ENCODE measurements around the gene GATA5.

GATA5 gene

DNA sequence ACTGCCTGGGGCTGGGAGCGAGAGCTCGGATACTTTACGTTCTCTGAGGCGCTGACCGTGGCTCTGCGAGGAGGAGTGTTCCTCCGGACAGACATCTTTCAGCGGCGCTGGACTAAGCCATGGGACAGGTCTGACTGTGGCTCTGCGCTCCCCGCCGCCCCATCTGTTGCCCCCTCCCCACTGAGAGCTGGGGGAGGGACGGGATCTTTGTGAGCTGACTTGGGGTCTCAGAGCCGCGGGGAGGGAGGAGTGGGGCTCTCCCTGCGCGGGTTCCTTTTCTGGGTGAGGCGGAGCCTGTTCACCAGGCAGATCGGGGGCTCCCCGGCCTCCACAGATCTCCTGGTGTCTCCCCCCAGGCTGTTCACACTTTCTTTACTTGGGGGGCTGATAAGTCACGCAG, 11.3 kb upstream of the GATA5 start:
- DNase-seq (ENCODE audit: low spot score), result no peak

DNA sequence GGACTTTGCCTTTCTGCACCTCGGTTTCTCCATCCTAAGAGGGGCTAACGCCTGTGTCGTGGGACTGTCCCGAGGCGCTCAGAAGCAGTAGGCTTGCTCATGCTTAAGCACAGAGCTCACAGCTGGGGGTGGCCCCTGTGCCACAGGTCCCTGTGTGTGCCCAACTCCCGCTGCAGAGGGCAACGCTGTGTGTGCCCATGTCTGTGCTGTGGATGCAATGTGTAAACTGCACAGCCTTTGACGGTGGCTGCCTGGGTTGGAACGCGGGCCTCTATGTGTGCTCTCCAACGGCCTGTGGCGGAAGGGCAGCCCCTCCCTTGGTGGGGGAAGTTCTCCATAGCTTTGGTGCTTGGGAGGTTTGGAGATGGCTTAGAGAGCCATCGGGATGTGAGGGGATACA, 10.7 kb upstream of the GATA5 start:
- no peak for DNase-seq (ENCODE audit: low spot score)

- no peak for DNase-seq (ENCODE audit: low spot score)
Observed at GRCh38 chr20:62485701-62486089, 9.9 kb upstream of the GATA5 start.

DNA sequence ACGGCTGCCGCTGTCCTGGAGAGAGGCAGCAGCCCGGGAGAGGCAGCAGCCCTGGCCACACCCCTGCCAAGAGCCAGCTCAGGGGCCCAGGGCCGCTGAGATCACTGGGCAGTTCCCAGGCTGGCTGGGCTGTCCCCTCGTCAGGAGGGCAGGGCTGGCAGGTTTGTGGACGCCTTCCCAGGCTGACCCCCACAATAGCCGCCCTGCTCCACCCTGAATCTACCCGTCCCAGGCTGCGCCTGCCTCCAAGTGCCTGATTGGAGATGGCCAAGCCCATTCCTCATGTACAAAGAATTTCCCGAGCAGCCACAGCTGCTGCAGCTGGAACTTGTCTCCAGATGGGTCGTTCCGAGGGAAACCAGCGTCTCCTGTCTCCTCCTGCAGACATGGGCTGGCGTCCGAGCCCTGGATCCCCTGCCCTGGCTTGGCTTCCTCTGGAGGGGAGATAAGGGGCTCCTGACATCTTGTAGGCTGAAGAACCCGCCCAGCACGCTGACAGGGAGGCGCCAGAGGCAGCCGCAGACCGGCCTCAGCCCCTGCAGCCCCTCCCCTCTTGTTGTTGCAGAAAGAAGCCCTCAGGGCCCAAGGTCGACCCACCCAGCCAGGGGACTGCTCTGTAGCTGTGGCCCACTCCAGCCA, 9.4 kb upstream of the GATA5 start:
- no peak for DNase-seq (ENCODE audit: low spot score)

GRCh38 chr20:62484478-62484877, 8.7 kb upstream of the GATA5 start:
- no peak for DNase-seq (ENCODE audit: low spot score)

DNA sequence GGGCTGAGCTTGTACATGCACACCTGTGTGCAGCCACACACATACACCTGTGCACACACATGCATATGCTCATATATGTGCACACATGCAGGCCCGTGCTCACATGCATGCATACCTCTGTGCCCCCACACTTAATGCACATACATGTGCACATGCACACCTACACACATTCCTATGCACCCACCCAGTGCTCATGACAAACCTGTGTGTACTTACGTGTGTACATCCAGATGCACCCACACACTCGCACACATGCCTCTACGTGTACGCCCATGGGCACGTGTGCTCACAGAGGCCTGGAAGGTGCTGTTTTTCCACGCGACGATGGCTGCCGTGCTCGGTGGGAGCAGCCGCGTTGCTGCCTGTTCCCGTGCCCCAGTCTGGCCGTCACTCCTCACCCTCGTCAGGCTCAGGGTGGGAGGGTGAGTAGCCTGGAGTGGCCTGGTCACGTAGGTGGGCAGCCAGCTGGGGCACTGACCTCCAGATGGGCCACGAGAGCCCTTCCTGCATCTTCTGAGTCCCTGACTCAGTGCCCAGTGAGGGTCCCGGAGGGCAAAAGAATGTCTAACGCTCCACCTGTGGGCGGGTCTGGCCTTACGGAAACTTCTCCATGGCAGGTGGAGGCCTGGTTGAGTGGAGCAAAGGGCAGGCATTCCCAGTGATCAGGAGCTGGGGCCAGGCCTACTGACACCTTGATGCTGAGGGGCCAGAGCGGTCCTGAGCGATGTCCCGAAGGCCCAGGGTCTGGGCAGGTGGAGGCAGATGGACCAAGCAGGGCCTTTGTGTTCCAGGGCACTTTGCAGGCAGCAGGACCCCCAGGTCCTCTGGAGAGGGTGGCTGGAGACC, 8.0 kb upstream of the GATA5 start:
- no peak for DNase-seq (ENCODE audit: low spot score)

GRCh38 chr20:62482974-62483373, 7.2 kb upstream of the GATA5 start:
- DNase-seq (ENCODE audit: low spot score), result no peak

- no peak for DNase-seq (ENCODE audit: low spot score)
Observed at GRCh38 chr20:62482146-62482809, 6.5 kb upstream of the GATA5 start.

DNA sequence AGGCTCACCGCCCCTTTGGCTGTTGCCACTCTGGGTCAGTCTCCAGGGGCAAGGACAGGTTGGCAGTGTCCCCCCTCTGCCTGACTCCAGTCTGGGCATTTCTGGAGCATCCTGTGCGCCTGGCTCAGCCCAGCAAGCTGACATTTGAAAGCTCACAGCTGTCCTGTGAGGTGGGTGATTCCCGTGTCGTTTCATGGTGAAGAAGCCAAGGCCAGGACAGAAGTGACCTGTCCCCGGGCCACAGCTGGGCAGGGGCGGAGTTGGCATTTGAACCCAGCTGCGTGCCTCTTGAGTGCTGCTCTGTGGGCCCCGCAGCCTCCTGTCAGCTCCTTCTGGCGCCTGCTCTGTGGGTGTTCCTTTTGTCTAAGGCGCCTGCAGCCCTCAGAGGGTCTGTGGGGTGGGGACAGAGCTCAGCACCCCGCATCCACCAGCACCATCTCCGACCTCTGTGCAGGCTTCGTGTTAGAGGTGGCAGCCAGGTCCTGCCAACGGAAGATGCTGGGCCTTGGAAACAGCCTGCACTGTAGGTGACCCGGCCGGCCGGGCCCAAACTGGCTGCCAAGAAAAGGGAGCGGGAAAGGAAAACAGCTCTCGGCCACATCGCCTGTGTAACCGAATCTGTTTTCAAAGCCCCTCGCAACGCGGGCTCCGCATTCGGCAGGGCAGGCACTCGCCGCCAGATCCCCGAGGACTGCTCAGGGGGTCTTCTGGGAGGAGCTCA, 5.8 kb upstream of the GATA5 start:
- no peak for DNase-seq (ENCODE audit: low spot score)

- DNase-seq (ENCODE audit: low spot score), result no peak
Observed at GRCh38 chr20:62480318-62480717, 4.5 kb upstream of the GATA5 start.

DNA sequence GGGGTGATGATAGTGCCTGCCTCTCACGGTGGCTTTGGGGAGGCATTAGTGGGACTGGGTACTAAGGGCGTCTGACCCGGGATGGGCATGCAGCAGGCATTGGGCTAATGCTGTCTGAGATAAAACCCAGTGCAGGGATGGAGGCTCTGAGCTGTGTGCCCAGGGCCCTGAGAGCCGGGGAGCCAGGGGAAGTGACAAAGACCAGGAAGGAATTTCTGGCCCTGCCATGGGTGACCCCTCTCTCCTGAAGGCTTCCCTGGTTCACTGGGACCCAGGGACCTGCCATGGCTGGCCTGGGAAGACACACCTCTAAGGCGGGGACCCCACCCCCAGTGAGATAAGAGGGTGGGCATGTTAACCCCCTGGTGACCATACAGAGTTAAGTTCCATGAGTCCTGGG, 3.9 kb upstream of the GATA5 start:
- no peak for DNase-seq (ENCODE audit: low spot score)

GRCh38 chr20:62479156-62479555, 3.4 kb upstream of the GATA5 start:
- DNase-seq (ENCODE audit: low spot score), result no peak

GRCh38 chr20:62477669-62478455, 2.1 kb upstream of the GATA5 start:
- no peak for DNase-seq (ENCODE audit: low spot score)

- DNase-seq (ENCODE audit: low spot score), result no peak
Observed at GRCh38 chr20:62476056-62476838, 452 bp upstream of the GATA5 start.

DNA sequence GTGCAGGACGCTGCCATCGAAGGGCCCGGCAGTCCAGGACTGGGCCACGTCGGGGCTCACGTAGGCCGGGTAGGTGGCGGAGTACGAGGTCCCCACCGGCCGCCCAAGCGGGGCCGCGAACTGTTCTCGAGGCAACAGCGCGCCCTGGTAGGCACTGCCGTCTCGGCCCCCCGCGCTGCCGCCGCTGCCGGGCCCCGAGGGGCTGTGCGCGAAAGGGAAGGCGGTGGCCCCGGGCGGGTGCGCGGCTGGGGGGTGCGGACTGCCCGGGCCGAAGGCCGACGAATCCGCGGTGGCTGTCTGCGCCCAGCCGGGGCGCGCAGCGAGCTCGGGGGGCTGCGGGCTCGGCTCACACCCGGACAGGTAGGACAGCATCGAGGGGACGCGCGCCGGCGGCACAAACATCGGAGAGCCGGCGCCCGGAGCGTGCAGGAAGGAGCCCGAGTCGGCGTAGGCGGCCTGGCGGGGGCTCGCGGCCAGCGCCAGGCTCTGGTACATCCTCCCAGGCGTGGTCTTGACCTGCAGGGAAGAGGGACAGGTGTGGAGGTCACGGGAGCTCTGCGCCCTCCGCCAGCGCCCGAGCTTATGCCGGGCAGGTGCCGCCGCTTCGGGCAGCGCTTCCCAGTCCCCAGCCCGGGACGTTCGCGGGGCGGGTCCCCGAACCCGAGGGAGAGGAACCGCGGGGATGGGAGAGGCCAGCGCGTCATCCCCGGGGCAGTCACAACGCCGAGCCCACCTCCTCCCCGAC, 596 bp downstream of the GATA5 start:
- no peak for DNase-seq (ENCODE audit: low spot score)

DNA sequence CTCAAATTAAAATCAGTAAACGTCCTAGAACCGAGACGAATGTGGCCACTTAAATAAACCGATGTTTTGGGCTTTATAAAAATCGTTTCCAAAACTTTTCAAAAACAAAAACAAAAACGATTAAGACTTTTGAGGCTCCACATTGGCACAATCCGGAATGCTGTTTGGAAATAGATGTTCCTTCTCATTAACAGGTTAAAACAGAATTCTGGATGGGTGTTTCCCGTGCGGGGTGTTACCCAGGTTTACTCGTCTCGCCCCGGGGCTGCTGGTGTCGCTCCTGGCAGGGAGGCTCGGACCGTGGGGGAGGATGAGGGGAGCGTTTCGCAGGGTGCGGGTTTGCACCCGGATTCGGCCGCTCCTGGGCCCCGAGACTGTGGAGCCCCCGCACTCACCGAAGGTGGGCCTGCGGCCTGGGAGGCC, 1.2 kb downstream of the GATA5 start:
- DNase-seq (ENCODE audit: low spot score), result no peak

DNA sequence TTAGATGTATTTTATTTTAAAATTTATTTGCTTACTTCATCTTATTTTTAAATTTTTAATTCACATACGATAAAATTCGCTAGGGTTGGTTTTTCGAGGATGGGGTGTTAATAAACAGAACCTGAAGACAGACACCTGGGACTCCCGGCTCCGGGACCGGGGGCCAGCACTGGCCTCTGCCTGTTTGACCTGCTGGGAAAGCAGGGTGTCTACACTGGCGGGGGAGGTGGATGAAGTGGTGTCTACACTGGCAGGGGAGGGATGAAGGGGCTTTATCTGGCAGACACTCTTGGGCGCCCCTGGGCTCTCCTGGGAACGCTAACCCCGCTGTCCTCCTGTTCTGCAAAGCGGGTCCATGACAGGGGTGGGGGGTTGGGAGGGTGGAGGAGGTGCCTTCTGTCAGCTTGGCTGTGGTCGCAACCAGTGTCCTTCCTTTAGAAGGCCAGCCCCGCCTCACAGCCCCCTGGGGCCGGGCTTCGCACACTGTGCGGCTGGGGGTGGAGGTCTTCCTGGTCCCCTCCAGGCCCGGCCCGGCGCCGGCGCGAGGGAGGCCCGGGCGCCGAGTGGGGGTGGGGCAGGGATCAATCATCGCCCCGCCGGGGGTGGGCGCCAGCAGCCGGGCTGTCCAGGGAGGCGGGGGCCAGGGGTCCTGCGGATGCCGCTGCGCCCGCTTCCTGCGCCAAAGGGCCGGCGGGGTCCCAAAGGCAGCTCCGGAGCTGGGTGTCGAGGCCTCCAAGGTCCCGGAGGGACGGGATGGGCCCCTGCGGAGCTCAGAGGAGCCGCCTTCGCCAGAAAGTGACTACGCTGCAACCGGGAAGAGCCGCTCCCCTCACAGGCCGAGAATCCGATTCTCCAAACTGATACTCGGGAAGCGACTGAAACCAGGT, 1.8 kb downstream of the GATA5 start:
- DNase-seq (ENCODE audit: low spot score), result no peak

- no peak for DNase-seq (ENCODE audit: low spot score)
Observed at GRCh38 chr20:62472941-62473585, 2.7 kb downstream of the GATA5 start.
